NCI-H345 treated with DMSO at 0.1 percent for 48 hours (cell line): ENCODE data around the gene METTL9.
"Not testable (repeated sequence)": the region's sequence is repeated elsewhere in the genome, so short reads cannot be mapped to it uniquely, and the experiment has no call there.

Experiments used
- DNase-seq: peaks from one replicate; lab custom pipeline; 2025; ENCODE audit not compliant: unreplicated experiment; lab: John Stamatoyannopoulos, UW

Gene METTL9

DNA sequence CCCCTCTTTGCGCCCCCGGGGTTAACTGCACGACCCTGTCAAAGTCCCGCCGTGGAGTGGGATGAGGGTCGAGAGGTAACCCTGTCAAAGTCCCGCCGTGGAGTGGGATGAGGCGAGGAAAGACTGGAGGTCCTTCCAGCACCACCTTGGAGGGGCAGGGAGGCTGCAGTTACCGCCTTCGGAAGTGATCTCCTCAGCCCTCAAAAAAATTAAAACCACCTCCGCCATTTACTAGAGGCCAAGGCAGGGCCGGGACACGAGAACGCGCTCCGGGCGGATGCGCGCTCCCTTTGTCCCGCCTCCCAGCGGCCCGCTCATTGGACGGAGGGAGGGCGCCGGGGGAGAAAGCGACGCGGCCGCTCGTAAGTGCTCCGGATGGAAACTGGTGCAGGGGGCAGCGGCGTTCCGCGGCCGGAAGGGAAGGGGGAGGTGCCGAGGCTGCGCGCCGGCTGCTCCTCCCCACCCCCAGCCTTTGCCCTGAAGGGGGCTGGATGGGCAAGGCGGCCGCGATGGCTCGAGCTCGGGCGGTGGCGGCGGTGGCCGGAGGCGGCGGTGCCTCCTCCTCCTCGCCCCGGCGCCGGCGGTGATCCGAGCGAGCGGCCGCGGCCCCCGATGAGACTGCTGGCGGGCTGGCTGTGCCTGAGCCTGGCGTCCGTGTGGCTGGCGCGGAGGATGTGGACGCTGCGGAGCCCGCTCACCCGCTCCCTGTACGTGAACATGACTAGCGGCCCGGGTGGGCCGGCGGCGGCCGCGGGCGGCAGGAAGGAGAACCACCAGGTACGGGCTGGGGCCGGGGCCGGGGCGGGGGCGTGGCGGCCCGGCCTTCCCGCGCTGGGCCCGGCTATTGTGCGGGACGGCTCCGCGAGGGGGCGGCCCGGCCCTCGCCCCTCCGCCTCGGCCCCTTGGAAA lies at the start of gene METTL9:
TSS of gene METTL9 (plus strand) at position 456 of the 909 bp plus-strand sequence. CDS start at position 613, 157 bp downstream.
- peak; percentile 79 for DNase-seq

DNA sequence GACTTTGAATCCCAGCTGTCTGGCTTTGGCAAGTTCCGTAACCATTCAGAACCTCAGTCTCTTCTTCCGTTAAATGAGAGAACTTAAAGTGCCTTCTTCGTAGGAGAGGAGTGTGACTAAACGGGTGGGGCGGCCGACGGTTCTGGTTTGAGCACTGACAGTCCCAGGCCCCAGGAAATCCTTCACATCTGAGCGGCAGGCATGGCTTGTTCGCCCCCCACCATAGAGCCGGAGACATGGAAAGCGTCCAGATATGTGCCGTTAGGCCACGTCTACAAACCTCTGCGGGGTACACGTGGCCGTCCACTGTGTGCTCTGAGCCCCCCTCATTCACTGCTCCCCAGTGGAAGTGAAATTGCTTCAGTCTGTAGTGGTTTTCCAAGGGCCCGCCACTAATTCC lies 49.4 kb upstream of the METTL9 start:
- DNase-seq, result not testable (repeated sequence)

DNA sequence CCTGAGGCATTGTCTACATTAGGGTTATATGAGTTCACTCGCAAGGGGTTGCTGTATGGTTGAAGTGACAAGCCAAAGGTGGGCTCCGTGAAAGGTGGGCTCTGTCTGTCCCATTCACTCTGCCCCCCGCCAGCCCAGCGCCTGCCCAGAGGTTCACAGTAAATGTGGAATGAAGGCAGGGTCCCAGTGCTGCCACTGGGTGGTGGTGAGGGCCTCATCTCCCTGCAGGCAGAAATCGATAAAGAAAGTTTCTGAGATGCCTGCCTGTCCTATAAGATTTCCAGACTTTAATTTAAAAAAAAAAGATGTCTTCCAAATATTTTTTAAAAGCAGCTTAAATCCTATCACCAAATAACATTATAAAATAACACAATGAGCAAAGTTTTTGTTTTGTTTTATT lies 48.9 kb upstream of the METTL9 start:
- not testable (repeated sequence) for DNase-seq

DNA sequence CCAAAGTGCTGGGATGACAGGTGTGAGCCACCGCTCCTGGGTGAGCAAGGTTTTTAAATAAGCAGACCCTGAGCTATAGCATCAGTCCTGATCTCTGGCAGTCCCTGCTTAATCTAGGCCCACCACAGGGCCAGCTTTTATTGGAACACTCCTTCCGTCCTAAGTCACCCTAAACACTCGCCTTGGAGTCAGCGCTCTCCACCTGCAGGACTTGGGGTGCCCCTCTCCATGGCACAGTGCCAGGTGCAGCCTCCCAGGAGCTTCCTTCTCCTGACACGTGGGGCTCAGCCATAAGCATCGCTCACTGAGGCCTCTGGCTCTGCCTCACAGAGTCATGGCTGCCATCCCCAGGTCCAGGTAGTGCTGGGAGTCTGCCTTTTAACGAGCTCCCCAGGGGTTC lies 48.3 kb upstream of the METTL9 start:
- not testable (repeated sequence) for DNase-seq

DNA sequence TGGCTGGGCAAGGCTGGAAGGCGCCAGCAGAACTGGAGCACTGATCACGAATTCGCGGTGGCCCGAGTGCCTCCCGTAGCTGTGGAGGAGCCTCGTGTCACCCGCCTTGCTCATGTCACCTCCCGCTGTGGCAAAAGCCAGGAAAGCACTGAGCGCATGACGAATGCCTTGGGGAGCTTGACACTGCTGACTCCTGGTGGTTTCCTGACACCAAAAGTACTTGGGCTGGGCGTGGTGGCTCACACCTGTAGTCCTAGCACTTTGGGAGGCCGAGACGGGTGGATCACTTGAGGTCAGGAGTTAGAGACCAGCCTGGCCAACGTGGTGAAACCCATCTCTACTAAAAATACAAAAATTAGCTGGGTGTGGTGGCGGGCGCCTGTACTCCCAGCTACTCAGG lies 47.8 kb upstream of the METTL9 start:
- not testable (repeated sequence) for DNase-seq

DNA sequence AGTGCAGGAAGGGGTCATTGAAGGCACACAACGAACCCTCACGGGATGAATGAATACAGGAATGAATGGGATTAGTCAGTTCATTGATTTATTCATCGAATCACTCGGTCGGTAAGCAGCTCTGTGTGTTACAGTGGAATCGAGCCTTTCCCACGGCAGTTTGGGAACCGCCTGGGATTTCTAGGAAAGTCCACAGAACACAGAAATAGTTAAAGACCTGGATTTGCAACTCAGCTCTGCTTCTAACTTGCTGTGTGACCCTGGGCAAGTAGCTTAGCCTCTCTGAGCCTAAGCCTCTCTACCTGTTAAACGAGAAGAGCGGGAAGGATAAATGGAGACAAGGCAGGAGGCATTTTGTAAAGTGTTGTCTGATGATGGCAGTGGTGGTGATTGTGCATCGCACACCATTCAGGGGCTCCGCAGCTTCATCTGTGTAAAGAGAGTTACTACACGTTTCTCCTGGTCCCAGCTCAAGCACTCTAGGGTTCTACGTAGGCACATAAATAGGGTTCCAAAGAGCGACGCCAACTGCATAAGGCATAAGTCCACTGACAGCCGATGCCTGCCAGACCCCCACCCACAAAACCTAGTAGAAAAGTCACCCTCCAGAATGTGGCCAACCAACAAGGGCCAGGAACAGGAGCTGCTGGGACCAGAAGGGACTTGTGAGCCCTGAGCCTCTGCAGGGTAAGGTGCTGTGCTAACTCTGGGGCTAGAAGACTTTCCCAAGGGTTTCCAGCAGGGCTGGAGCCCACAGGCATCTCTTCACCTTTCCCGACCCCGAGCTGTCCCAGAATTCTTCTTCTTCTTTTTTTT lies 45.7 kb upstream of the METTL9 start:
- DNase-seq, result not testable (repeated sequence)

DNA sequence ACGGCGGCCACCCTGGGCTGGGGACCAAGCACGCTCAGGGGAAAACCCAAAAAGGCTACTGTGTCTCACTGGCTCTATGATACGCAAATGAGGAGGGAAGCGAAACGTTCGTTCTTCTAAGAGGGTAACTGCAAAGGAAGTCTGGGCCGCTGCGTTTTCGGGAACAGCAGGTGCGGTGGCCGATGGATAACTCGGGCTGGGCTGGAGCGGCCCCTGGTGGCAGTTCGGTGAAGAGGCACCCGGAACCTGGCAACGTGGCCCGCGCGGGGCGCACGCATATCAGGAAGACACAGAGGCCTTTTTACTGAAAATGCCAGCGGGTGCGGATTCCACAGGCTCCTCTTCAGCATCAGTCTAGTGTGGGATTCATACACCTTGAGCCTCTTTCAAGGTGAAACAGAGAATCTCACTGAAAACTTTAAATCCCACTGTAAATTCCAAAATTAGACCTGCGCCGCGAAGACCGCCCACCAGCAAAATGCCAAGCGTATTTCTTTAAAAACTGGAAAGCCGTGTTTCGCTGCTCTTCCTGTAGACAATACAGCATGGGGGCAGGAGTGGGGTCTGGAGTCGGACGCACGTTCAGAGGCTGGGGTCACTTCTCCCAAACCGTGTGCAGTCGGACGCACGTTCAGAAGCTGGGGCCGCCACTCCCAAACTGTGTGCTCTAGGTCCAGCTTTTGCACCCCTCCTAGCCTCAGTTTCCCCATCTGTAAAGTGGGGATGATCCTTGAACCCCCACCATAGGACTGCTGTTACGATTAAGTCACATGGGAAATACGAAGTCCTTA lies 44.4 kb upstream of the METTL9 start:
- DNase-seq, result peak; percentile 79

DNA sequence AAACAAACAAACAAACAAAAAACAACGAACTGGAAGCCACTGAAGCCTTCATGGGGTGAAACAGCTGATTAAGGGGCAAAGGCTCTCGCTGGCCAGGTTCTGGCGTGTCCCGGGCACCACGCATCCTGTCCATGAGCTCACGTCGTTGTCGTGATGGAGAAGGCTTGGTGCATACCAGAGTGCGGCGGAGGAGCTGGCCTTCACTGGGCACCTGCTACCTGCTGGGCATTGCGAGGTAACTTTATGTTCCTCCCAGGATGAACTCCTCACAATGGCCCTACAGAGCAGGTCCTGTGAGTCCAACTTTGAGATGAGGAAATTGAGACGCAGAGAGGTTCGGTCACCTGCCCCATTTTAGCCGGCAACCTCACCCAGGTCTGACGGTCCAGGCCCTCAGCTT lies 43.8 kb upstream of the METTL9 start:
- not testable (repeated sequence) for DNase-seq

DNA sequence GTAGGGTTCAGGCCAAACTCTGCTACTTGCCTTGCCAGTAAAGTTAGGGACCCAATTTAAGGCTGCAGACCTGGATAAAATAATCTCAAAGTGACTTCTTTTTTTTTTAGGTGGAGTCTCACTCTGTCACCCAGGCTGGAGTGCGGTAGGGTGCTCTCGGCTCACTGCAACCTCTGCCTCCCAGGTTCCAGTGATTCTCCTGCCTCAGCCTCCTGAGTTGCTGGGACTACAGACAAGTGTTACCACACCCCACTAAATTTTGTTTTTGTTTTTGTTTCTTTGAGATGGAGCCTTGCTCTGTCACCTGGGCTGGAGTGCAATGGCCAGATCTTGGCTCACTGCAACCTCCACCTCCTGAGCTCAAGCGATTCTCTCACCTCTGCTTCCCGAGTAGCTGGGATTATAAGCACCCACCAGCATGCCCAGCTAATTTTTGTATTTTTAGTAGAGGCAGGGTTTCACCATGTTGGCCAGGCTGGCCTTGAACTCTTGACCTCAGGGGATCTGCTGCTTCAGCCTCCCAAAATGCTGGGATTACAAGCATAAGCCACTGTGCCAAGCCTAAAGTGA lies 43.3 kb upstream of the METTL9 start:
- DNase-seq, result not testable (repeated sequence)

DNA sequence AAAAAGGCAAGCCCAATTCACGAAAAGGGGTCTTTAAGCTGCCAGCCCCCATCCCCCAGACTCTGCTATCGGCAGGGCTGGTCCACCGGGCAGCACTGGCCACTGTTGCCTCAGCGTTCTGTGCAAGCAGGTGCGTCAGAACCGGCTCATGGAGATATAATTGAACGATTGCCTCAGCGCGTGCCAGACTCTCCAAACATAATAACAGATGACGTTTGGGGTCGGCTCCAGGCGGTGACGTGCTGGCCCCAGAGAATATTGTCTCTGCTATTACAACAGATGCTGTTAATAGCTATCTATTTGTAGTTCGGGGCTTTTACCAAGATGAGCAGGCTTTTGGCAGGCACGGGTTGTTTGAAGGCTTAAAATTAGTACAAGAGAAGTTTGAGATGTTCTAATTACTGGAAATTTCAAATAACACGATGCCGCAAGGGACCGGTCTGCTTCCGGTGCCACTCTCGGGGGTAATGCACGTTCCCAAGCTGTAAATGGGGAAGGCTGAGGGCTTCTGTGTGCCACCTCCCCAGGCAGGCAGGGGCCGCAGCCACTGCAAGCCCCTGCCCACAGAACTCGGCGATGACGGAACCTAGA lies 42.6 kb upstream of the METTL9 start:
- peak; percentile 31 for DNase-seq

DNA sequence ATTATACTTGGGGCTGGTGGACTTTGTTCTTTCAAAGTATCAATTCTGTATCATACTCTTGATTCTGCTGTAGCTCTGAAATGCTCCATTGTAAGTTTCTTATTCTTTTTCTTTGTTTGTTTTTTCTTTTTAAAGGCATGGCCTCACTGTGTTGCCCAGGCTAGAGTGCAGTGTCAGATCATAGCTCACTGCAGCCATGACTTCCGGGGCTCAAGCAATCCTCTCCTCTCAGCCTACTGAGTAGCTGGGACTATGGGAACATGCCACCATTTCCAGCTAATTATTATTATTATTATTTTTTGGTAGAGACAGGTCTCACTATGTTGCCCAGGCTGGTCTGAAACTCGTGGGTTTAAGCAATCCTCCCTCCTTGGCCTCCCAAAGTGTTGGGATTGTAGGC lies 38.9 kb upstream of the METTL9 start:
- DNase-seq, result no peak

DNA sequence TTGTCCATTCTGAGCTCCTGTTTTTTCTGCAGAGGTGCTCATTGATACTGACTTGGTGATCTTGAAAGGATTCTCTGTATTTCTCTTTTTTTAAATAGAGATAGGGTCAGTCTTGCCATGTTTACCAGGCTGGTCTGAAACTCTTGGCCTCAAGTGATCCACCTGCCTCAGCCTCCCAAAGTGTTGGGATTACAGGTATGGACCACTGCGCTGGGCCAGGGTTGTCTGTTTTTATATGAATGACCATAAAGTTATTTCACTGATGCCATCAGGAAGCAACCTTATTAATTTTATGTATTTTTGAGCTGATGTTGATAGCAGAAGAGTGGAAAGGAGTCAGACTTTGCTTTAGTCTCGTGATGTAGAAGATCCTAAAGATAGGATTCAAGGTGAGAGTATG lies 35.7 kb upstream of the METTL9 start:
- DNase-seq, result no peak

DNA sequence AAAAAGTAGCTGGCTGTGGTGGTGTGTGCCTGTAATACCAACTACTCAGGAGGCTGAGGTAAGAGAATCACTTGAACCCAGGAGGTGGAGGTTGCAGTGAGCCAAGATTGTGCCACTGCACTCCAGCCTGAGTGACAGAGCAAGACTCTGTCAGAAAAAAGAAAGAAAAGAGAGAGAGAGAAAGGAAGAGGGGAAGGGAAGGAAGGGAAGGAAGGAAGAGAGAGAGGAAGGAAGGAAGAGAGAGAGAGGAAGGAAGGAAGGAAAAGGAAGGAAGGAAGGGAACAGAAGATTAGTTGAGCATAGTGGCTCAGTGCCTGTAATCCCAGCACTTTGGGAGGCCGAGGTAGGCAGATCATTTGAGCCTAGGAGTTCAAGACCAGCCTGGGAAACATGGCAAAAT lies 35.0 kb upstream of the METTL9 start:
- not testable (repeated sequence) for DNase-seq

DNA sequence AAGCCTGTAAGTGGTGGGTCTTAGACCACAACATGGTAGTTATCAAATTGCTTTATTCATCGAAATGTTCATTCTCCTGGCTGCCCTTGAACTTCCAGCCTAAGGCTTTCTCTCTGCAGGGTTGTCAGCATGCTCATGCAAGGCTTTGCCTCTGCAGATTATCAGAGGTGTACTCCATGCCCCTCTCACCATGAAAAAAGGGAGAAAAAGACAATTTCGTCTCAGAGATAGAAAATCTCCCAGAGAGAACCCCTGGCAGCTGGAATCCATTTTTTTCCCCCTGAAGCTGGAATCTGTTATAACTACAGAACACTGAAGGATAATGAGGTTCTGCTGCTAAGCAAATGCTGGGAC lies 33.9 kb upstream of the METTL9 start:
- DNase-seq, result no peak

DNA sequence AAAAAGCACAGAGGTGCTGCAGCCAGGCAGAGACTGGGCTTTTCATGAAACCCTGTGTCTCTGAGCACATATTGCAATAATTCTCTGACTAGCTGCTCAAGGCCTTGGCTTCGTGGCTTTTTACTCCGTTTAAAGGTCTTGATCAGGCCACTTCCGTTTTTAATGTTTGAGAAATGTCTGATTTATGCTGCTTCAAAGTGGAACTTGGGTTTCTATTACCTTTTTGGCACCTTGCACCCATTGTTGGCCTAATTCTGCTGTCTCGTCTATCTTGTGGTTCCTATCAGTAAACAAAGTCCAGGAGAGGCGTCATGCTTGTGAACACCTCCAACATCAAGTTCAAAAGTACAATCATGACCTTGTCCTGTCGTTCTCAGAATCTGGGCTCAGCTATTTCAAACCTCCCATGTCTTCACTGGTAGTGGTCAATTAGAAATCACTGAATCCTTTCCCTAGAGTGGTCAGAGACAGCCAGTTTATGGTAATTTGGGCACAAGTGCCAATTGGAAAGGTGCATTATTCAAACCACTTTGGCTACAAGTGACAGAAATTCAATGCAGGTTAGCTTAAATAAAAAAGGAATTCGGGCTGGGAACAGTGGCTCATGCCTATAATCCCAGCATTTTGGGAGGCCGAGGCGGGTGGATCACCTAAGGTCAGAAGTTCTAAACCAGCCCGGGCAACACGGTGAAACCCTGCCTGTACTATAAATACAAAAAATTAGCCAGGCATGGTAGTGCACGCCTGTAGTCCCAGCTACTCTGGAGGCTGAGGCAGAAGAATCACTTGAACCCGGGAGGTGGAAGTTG lies 33.3 kb upstream of the METTL9 start:
- no peak for DNase-seq

DNA sequence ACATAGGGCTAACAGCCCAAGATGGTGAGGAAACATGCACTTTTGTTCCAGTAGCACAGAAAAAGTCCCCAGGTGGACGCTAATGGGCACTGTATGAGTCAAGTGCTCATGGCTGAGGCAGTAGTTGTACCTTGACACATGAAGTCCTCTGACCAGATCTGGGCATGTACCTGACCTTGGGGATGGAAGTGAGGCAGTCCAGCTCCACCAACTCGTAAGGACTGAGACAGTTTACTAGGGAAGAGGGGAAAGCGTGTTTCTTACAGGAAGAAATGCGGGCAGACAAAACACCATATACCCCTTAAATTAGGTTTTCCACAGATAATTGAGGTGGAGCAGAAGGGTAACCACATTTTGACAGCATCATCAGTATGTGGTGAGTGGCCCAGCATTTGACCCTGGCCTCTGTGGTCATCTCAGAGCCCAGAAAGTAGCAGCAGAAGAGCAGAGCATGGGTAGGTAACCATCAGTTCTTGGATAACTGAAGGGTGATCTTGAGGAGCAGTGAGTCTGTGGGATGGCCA lies 32.4 kb upstream of the METTL9 start:
- no peak for DNase-seq

DNA sequence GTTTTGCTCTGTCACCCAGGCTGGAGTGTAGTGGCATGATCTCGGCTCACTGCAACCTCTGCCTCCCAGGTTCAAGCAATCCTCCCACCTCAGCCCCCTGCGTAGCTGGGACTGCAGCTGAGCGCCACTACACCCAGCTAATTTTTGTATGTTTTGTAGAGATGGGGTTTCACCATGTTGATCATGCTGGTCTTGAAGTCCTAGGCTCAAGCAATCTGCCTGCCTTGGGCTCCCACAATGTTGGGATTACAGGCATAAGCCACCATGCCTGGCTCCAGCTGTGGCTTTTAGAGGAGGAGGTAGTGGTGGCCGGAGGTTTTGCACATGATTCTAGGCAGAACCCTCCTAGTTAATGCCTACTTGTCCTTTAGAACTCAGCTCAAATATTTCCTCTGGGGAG lies 31.9 kb upstream of the METTL9 start:
- not testable (repeated sequence) for DNase-seq

DNA sequence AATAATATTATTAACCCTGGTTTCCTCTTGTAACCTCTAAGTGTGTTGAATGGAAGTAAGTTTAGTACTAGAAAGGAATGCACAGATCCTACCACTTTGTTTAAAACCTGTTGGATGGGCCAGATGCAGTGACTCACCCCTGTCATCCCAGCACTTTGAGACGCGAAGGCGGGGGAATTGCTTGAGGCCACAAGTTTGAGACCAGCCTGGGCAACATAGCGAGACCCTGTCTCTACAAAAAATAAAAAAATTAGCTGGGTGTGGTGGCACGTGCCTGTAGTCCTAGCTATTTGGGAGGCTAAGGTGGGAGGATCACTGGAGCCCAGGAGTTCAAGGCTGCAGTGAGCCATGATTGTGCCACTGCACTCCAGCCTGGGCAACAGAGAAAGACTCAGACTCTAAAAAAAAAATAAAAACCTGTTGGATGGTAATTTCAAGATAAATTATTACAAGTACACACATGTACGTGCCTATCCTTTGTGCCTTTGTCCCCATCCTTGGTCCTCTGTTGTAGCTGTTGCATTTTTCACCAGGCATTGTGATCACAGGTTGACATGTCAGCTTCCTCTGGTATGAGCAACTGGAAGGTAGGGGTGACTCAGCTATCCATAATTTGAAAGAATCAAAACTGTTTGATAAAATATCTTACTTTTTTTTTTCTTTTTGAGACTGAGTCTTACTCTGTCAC lies 30.7 kb upstream of the METTL9 start:
- DNase-seq, result no peak

DNA sequence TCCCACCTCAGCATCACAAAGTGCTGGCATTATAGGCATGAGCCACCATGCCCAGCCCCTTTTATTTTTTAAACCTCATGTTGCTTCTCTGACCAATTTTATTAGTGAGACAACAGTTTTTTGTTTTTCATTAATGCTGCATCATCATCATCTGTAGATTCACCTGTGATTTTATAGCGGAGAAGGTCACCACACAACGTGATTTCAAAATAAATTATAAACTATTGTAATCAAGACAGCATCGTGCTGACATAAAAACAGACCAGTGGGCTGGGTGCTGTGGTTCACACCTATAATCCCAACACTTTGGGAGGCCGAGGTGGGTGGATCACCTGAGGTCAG lies 28.7 kb upstream of the METTL9 start:
- DNase-seq, result no peak
